ENCODE measurements around the gene NUDCD2. TPM values are rescaled to one million over a fixed set of nuclear protein-coding genes. Genes with fewer than 3 reads are reported as not detected.

Gene NUDCD2
- total RNA-seq, 4 donors from 2014 or later: 8.9 to 13.2 (median 9.4) TPM

DNA sequence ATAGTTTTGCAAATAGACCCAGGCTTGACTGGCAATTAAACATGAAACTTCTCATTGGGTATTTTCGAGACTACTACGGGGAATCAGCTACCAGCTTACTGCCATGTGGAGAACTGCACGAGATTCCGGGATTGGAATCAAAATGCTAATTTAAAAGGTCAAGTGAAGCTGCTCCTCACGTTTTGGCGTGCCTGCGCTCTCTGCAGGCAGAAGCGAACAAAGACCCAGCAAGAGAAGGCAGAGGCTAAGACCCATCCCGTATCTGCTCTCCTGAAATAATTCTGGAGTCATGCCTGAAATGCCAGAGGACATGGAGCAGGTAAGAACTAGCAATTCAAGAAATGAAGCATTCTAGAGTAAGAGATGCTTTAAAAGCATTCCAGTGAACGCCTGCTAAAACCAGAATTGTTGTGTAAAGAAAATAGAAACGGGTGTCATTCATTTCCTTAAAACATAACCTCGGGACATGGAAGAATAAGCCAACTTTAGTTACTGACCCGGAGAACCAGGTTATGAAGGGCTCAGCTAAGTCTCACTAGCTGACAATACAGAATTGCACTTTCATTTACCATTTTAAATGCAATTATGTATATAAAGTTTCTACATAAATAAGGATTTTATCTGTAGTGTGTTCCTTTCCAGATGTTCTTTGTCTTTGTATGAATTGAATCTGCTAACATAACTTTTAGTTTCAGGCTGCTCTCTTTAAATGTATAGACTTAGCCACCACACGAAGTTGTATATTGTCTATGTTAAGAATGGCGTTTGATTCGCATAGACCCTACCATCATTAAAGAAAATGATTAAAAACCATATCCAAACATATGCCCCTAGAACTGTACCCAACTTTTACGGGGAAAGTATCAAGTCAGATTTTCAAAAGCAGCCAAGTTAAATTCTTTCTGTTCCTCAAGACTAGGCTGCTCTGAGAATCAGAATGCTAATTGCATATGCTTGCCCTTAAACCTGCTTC is 43.5 kb upstream of the NUDCD2 start:
- WGBS, 2 donors (ENCODE audit: low coverage in 1 of 2): 0 to 2% methylated on average over 14 to 17 of the region's 17 CpGs
- no peak for ATAC-seq
- TF ChIP-seq EP300 (IDR thresholded peaks at IDR 0.05) (no peak), POLR2AphosphoS5 (IDR thresholded peaks at IDR 0.05) (peak; percentile 70)
- TF ChIP-seq, protein P1, sequence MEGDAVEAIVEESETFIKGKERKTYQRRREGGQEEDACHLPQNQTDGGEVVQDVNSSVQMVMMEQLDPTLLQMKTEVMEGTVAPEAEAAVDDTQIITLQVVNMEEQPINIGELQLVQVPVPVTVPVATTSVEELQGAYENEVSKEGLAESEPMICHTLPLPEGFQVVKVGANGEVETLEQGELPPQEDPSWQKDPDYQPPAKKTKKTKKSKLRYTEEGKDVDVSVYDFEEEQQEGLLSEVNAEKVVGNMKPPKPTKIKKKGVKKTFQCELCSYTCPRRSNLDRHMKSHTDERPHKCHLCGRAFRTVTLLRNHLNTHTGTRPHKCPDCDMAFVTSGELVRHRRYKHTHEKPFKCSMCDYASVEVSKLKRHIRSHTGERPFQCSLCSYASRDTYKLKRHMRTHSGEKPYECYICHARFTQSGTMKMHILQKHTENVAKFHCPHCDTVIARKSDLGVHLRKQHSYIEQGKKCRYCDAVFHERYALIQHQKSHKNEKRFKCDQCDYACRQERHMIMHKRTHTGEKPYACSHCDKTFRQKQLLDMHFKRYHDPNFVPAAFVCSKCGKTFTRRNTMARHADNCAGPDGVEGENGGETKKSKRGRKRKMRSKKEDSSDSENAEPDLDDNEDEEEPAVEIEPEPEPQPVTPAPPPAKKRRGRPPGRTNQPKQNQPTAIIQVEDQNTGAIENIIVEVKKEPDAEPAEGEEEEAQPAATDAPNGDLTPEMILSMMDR (IDR thresholded peaks at IDR 0.05): peak in 3 of 4 experiments; percentile 14 to 56 (median 31)
- Histone ChIP-seq H3K36me3 (no peaks in the 10 kb centered on the region), H3K27me3 (no peaks in the 10 kb centered on the region), H3K9me3 (no peaks in the 10 kb centered on the region), H3K4me3 (peak overlapping the region; percentile 49 to 79), H3K27ac (peak overlapping the region; percentile 86 to 98 (median 97)), H3K4me1 (peaks cover 0 to 45% (median 13%) of the 10 kb centered on the region in 3 donors)

DNA sequence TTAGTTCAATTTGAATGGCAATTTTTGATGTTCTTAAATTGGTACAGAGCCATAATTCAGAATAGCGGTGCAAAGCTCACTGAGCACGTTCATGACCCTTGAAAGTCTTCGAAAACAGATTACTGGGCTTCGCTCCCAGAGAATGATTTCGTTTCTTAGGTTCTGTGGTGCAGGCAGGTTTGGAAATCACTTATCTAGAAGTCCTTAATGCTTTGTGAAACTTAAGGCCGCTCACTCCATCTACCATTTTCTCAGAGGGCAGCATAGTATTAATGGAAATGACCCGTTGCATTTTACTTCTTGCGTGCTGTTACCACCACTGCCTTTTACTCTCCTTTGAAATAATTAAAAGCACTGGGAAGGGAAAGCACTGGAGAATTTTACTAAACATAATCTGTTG is 42.6 kb upstream of the NUDCD2 start:
- no peaks in the 10 kb centered on the region for H3K36me3 ChIP-seq
- no peak for ATAC-seq
- TF ChIP-seq, protein P1 (IDR thresholded peaks at IDR 0.05): no peak
- TF ChIP-seq POLR2AphosphoS5 (IDR thresholded peaks at IDR 0.05) (no peak), POLR2A (IDR thresholded peaks at IDR 0.05) (no peak), EP300 (IDR thresholded peaks at IDR 0.05) (no peak)
- H3K27ac ChIP-seq: peak overlapping the region; percentile 86 to 98 (median 97)
- no peaks in the 10 kb centered on the region for H3K27me3 ChIP-seq
- peaks cover 0 to 37% (median 5%) of the 10 kb centered on the region in 3 donors for H3K4me1 ChIP-seq
- WGBS, 2 donors (ENCODE audit: low coverage in 1 of 2): 21 to 60% methylated on average over 8 of the region's 8 CpGs
- H3K9me3 ChIP-seq: no peaks in the 10 kb centered on the region
- H3K4me3 ChIP-seq: peak overlapping the region; percentile 49 to 79

DNA sequence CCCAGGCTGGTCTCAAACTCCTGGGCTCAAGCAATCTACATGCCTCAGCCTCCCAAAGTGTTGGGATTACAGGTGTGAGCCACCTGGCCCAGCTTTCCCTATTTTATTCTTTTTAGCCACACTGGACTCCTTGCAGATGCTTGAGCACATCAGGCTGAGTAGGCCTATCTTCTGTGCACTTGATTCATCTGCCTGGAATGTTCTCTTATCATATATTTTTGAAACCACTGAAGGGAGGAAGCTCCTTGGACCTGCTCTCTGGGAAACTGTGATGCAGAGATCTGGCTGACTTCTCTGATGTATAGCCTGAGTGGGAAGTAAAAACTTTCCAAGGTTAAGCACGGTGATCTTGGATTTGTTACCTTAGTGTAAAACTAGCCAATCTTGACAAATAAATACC is 39.0 kb upstream of the NUDCD2 start:
- no peak overlapping the region for H3K27ac ChIP-seq
- no peak overlapping the region for H3K4me3 ChIP-seq
- no peaks in the 10 kb centered on the region for H3K27me3 ChIP-seq
- H3K4me1 ChIP-seq: peaks cover 0 to 19% (median 4%) of the 10 kb centered on the region in 3 donors
- H3K9me3 ChIP-seq: no peaks in the 10 kb centered on the region
- TF ChIP-seq EP300 (IDR thresholded peaks at IDR 0.05) (no peak), POLR2AphosphoS5 (IDR thresholded peaks at IDR 0.05) (no peak), POLR2A (IDR thresholded peaks at IDR 0.05) (no peak)
- TF ChIP-seq, protein P1 (IDR thresholded peaks at IDR 0.05): no peak
- 85 to 88% methylated on average over 1 of the region's 1 CpG for WGBS, 2 donors (ENCODE audit: low coverage in 1 of 2)
- no peaks in the 10 kb centered on the region for H3K36me3 ChIP-seq
- no peak for ATAC-seq

DNA sequence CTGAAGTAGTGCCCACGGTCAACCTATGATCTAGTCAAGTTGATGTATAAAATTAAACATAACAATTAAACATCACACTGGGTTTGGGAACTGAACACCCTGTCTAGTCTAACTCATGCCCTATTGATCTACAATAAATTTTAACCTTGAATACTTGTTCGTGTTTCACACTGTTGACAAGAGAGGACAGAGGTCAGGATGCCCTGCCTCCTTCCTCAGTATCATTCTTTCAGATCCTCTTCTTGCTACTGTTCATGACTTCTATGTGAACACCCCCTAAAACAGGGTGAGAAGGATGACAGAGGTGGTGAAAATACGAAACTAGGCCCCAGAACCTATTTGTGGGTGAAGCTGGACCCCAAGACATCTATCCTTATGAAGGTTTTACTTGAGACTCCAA is 37.4 kb upstream of the NUDCD2 start:
- H3K27ac ChIP-seq: no peak overlapping the region
- H3K9me3 ChIP-seq: no peaks in the 10 kb centered on the region
- H3K4me1 ChIP-seq: peaks cover 0 to 4% (median 0%) of the 10 kb centered on the region in 3 donors
- TF ChIP-seq EP300 (IDR thresholded peaks at IDR 0.05) (no peak), POLR2AphosphoS5 (IDR thresholded peaks at IDR 0.05) (no peak), POLR2A (IDR thresholded peaks at IDR 0.05) (no peak)
- TF ChIP-seq, protein P1 (IDR thresholded peaks at IDR 0.05): no peak
- 77 to 91% methylated on average over 3 of the region's 3 CpGs for WGBS, 2 donors (ENCODE audit: low coverage in 1 of 2)
- no peak for ATAC-seq
- no peak overlapping the region for H3K4me3 ChIP-seq
- H3K36me3 ChIP-seq: no peaks in the 10 kb centered on the region
- no peaks in the 10 kb centered on the region for H3K27me3 ChIP-seq
